GM18498 (cell line): ENCODE data around the gene RASAL2.

Source experiments
- ATAC-seq: cut with Tn5 transposase; IDR thresholded peaks from one replicate; pipeline ENCODE4 v1.9.1; 2021; ENCODE audit warnings: mild to moderate bottlenecking, moderate library complexity; ENCODE audit not compliant: unreplicated experiment

RASAL2 gene

GRCh38 chr1:178093951-178094738, at the start of gene RASAL2:
TSS of gene RASAL2 (plus strand) at chr1:178094104. CDS start at chr1:178094493, 389 bp downstream.
- ATAC-seq, result peak; percentile 45

DNA sequence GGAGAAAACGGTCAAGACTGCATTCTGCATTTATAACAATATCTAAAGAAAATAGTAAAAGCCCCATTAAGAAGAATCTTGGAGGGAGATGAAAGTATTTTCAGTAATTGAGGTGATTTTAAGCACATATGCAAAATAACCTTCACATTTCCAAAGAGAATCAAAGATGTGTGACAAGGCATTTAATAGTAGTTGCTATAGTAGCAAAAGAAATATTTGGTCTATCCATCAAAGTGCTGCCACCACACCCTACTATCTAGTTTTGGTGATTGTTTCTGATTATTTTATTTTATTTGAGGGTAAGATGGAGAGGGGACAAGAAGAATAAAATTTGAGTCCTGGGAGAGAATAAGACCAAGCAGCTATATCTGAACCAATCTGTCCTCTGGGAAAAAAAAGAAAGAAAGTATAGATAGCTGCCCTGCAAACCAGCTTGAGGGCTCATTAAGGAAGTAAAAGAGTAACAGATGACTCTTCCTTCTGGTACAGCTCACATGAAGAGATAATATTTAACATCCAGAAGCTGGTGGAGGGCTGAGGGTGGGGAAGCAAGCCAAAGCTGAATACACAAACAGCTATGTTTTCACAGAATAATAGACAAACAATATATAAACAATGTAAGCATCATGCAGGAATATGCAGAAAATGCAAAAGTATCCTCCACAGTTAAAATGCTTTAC, 47.2 kb upstream of the RASAL2 start:
- no peak for ATAC-seq

DNA sequence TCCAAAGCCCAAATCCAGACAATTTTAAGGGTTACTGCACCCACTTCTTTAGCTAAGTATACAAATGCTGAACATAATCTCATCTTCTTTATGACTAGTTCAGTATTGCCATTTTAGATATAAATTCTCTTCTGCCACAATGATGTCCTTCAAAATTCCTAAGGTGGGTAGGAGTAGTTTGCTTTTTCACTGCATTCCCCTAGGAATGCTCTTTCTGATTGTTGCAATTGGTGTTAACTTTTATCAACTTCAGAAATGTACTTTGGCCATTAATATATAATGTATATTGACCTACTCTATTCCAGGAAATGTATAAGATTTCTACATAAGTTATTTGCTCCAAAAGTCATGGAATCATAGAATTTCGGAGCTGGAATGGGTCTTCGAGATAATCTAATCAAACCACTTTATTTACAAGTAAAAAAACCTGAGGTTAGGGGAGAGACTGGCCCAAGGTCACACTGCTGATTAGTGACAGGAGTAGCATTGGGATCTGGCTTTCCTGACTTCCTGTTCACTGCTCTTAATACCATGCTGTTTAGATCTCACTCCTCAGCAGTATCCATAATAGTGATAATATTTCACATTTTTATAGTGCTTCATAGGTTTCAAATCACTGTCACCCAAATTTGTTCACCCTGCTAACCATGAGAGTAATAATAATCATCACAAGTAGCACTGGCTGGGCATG, 46.4 kb upstream of the RASAL2 start:
- no peak for ATAC-seq

DNA sequence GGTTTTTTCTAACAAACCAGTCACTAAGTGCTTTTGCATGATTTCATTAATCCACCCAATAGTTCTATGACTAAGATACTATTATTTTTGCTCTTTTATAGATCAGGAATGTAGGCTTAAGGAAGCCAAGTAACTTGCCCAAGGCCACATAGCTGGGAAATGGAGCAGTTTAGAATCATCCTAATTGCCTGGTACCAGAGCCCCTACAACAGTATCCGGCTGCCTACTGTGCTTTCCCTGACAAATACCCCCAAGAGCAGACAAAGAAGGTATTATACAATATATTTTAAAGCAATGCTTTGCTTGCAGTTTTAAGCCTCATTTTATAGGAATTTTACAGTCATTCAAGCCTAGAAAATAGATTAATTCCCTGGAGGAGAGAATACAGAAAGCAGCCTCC, 45.5 kb upstream of the RASAL2 start:
- no peak for ATAC-seq

DNA sequence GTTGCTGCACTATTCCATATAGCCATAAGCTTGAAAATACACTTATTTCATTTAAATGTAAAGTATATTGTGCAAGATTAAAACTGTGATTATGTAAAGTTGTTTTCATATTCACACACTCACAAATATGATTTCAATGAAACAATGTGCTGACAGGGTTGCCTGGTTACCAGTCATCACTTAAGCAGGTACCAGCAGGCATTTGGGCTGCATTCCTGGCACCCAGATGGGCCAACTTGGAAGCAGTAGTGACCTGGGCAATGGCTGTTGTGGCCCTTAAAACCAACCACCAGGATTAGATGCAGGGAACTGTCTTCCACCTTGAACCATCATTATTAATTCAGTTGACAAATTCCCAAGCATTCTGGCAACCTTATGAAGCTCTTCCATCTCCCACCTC, 45.0 kb upstream of the RASAL2 start:
- no peak for ATAC-seq

- ATAC-seq, result no peak
Measured at GRCh38 chr1:178050084-178050483, 43.8 kb upstream of the RASAL2 start.

DNA sequence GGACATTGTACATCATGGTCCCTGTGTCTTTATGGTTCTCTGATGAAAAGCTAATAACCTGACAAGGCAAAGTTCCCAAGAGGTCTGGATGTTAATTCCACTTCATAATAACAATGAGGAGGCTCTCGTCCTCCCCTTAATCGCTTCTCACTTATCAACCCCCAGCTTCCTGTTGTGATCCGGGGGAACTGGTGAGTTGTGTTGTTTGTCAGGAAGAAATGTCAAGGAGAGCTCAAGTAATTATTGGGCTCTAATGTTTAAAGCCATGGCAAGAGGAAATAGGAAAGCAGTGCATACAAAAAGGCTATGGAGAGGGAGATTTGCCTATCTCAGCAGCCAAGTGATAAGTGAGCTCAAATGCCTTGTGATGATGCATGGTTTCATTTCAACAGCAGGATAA, 42.8 kb upstream of the RASAL2 start:
- ATAC-seq, result no peak

DNA sequence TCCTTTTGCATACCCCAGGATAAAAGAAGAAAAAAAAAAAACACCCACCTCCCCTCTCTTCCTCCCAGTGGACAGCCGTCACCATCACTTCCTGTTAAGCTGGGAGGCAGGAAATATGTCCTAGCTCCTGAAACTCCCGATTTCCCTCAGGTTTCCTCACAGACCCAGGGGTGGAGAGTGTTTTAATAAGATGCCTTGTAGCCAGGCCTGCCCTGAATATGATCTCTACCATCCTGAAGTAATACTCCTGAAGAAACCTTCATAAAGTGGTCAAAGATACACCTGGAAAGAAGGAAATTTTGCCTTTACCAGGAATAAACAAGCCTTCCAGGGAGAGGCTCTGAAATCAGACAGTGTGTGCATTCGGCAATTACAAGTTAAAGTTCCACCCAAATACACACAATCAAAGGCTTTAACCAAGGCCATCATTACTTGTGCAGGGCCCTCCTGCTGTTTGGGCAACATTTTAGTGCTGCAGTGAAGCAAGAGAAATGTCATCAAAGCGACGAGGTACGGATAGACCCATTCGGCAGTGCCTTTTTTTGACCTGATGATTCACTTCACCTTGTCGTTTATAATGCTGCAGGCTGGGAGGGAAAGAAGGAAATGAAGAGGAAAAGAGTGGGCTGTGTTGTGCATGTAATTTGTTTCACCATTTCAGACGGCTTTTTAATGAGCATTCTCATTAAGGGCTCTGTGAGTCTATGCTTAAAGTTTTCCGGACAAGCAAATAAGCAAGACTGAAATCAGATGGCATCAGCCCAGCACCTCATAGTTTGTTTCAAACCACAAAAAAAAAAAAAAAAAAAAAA, 41.0 kb upstream of the RASAL2 start:
- ATAC-seq, result no peak

DNA sequence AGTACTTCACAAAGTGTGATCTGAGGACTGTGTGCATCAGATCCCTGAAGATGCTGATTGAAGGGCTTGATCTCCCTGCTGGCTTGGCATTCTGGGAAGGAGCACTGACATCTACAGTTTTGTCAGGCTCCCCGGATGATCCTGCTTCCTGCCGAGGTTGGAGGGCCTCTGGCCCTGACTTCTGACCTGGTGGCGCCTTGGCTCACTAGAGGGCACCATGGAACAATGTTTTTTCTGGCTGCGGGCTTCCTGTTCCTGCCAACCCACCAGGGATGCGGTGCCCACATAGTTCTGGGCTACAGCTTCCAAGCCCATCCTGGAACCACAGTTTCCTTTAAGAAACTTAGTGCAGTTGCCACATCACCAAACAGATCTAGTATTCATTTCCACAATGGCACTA, 38.8 kb upstream of the RASAL2 start:
- ATAC-seq, result no peak

GRCh38 chr1:178055779-178056471, 38.0 kb upstream of the RASAL2 start:
- ATAC-seq, result peak; percentile 96

GRCh38 chr1:178057141-178057765, 36.7 kb upstream of the RASAL2 start:
- ATAC-seq, result no peak

DNA sequence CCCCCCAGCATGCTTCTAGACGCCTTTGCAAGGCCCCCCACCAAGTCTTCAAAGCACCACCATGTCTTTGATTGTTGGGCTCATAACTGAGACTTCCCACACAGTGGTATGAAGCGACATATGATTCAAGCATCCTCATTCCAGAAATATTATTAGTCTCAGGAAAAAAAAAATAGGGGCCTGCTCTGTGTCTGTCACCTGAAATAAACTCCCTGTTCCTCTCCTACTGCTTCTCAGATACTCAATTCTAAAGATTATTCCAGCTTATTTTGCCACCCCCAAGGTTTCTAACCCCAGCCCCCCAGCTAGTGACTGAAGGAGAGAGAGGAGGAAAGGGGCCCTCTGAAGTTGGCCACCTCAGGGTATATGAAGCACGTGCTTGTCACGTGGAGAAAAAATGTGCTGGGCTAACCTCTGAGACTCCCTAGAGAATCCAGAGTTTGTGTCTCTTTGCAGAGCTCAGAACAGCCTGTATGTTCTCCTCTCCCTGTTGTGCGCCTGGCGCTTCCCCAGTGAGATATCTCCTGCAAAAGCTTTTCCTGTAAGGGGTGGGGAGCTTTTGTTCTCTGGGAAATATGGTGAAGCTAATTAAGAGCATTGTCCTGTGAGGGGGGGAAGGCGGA, 35.9 kb upstream of the RASAL2 start:
- no peak for ATAC-seq

DNA sequence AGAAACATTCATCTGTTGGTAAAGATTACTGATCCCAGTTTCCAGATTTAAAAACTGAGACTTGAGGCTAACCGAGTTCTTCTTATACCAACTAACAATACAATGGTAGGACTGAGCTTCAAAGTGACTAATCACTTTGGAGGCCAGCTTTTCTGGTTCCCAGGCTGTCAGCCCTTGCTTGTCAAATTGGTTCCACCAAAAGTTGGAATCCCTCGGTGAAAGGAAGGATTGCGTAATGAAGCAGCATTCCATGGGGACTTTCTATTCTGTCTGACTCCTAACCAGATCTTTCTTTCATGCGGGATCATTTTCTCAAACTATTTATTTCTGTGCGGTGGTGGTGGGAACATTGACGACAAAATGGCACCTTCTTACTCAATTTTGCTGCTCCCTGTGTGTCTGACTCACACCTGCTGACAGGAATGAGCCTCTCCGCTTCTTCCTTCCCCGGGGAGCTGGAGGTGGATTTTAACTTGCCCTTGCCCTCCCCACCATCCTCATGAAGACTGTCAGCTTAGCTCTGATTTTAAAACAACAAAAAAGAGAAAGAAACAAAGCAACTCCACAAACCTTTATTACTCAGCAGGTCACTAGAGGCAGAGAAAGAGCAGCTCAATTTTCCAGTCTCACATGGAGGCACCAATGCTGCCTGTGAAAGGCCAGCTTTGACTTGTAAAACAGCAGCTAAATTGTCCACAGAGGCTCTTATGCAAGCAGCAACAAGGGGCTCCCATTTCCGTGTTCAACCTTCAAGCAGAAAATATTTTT, 32.9 kb upstream of the RASAL2 start:
- no peak for ATAC-seq

- no peak for ATAC-seq
Measured at GRCh38 chr1:178061620-178062019, 32.3 kb upstream of the RASAL2 start.

DNA sequence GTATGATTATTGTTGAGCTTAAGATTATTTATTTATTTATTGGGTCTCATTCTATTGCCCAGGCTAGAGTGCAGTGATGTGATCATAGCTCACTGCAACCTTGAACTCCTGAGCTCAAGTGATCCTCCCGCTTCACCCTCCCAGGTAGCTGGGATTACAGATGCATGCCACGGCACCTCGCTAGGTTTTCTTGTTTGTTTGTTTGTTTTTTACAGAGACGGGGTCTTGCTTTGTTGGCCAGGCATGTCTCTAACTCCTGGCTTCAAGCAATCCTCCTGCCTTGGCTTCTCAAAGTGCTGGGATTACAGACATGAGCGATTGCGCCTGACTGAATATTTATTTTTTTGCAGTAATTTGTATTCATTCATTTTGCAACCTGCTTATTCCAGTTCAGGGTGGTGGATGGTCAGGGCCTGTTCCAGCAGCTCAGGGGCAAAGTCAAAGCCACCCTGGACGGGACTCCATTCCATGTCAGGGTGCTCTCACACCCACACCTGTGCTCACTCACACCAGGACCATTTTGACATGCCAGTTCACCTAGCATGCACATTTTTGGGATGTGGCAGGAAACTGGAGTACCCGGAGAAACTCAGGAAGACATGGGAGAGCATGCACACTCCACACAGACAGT, 29.6 kb upstream of the RASAL2 start:
- no peak for ATAC-seq

DNA sequence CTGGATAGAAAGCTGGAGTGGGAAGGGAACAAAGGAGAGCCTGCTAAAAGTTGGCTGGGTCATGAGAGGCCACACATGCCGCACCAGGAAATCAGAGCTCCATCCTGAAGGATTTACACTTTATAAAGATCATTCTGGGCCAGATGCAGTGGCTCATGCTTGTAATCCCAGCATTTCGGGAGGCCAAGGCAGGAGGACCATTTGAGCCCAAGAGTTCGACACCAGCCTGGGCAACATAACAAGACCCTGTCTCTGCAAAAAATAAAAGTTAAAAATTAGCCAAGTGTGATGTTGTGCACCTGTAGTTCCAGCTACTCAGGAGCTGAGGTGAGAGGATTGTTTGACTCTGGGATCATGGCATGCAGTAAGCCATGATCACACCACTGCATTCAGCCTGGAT, 28.7 kb upstream of the RASAL2 start:
- ATAC-seq, result no peak

- peak; percentile 6 for ATAC-seq
Measured at GRCh38 chr1:178066296-178066907, 27.5 kb upstream of the RASAL2 start.
